ENCODE measurements around the gene KMT2E. TPM values are rescaled to one million over a fixed set of nuclear protein-coding genes. Genes with fewer than 3 reads are reported as not detected.
"Not testable (repeated sequence)": the region's sequence is repeated elsewhere in the genome, so short reads cannot be mapped to it uniquely, and the experiment has no call there.

KMT2E gene
- total and polyA plus RNA-seq, 8 donors = 14.1 to 62.5 (median 32.2) TPM

GRCh38 chr7:105047932-105048331 lies 33.9 kb downstream of the KMT2E start:
- ATAC-seq (no peak), DNase-seq (no peak), FAIRE-seq (no peak)
- 75 to 76% methylated on average over 4 of the region's 4 CpGs for WGBS, 2 donors
- TF ChIP-seq, protein P1, sequence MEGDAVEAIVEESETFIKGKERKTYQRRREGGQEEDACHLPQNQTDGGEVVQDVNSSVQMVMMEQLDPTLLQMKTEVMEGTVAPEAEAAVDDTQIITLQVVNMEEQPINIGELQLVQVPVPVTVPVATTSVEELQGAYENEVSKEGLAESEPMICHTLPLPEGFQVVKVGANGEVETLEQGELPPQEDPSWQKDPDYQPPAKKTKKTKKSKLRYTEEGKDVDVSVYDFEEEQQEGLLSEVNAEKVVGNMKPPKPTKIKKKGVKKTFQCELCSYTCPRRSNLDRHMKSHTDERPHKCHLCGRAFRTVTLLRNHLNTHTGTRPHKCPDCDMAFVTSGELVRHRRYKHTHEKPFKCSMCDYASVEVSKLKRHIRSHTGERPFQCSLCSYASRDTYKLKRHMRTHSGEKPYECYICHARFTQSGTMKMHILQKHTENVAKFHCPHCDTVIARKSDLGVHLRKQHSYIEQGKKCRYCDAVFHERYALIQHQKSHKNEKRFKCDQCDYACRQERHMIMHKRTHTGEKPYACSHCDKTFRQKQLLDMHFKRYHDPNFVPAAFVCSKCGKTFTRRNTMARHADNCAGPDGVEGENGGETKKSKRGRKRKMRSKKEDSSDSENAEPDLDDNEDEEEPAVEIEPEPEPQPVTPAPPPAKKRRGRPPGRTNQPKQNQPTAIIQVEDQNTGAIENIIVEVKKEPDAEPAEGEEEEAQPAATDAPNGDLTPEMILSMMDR (IDR thresholded peaks at IDR 0.05) = no peak
- no peak overlapping the region for H3K27ac ChIP-seq
- no peaks in the 10 kb centered on the region for H3K9me3 ChIP-seq
- no peak overlapping the region for H3K4me3 ChIP-seq
- H3K4me1 ChIP-seq = peaks cover 20 to 37% (median 30%) of the 10 kb centered on the region in 3 donors
- intact Hi-C loops (cut with DNase I) = no loop called here
- H3K36me3 ChIP-seq = peaks cover 0 to 18% (median 0%) of the 10 kb centered on the region in 3 donors
- H3K27me3 ChIP-seq = no peaks in the 10 kb centered on the region

GRCh38 chr7:105050493-105050892 lies 36.5 kb downstream of the KMT2E start:
- intact Hi-C loops (cut with DNase I) = no loop called here

GRCh38 chr7:105050899-105051298 lies 36.9 kb downstream of the KMT2E start:
- FAIRE-seq; H3K9me3 ChIP-seq; H3K4me3 ChIP-seq; ATAC-seq; H3K27me3 ChIP-seq; H3K27ac ChIP-seq; DNase-seq; intact Hi-C loops (cut with DNase I): not testable (repeated sequence)
- H3K36me3 ChIP-seq = peaks cover 0 to 12% (median 0%) of the 10 kb centered on the region in 3 donors
- 92 to 95% methylated on average over 7 of the region's 7 CpGs for WGBS, 2 donors
- H3K4me1 ChIP-seq = peaks cover 20 to 35% (median 33%) of the 10 kb centered on the region in 3 donors

More at GRCh38 chr7:105050493-105050892, 36.5 kb downstream of the KMT2E start:
- TF ChIP-seq, protein P1 (IDR thresholded peaks at IDR 0.05) = no peak
- WGBS, 2 donors = 92 to 96% methylated on average over 1 of the region's 1 CpG
- no peaks in the 10 kb centered on the region for H3K27me3 ChIP-seq
- ATAC-seq (no peak), FAIRE-seq (peak; percentile 9), DNase-seq (no peak)
- peaks cover 20 to 32% (median 30%) of the 10 kb centered on the region in 3 donors for H3K4me1 ChIP-seq
- H3K9me3 ChIP-seq = no peaks in the 10 kb centered on the region
- no peak overlapping the region for H3K27ac ChIP-seq
- peaks cover 0 to 16% (median 0%) of the 10 kb centered on the region in 3 donors for H3K36me3 ChIP-seq
- no peak overlapping the region for H3K4me3 ChIP-seq

DNA sequence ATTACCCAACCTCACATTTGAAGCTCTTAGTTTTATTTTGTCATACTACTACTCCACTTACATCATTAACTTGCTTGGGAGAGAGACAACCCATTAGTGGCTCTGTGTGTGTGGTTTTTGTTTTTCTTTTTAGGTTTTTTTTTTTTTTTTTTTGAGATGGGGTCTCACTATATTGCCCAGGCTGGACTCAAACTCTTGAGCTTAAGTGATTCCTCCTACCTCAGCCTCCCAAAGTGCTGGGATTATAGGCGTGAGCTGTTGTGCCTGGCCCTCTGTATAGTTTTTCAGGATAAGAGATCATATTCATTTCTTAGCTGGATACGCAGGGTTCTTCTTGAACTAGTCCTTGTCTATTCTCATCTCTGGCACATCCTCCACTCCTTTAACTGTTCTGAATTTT lies 41.1 kb downstream of the KMT2E start:
- ATAC-seq = no peak
- Histone ChIP-seq H3K9me3 (no peaks in the 10 kb centered on the region), H3K4me3 (no peak overlapping the region), H3K4me1 (peaks cover 8 to 25% (median 12%) of the 10 kb centered on the region in 3 donors), H3K36me3 (no peaks in the 10 kb centered on the region), H3K27ac (no peak overlapping the region), H3K27me3 (no peaks in the 10 kb centered on the region)
- DNase-seq = no peak
- WGBS, 2 donors = 95 to 96% methylated on average over 2 of the region's 2 CpGs
- FAIRE-seq = no peak
- TF ChIP-seq, protein P1 (IDR thresholded peaks at IDR 0.05) = no peak
- intact Hi-C loops (cut with DNase I) = no loop called here

DNA sequence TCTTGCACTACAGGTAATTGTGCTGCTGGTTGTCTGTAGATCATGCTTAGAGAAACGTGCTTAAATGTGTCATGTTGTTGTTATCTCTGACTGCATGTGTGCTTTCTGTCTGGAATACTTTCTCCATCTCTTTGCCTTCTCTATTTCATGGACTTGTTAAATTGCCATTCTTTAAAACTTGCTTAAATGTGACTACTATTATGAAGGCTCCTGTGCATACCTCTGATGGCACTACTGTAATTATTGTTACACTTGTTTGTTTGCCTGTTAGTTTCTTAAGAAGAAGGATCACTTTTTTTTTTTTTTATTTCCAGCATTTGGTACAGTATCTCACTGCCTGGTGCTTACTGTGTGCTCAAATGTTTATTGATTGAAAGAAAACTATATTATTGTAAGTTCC lies 41.6 kb downstream of the KMT2E start:
- no peaks in the 10 kb centered on the region for H3K36me3 ChIP-seq
- ATAC-seq (peak in 3 of 4 donors; percentile 10 to 26 (median 17)), FAIRE-seq (no peak), DNase-seq (no peak)
- WGBS, 2 donors = 14 to 21% methylated on average over 1 of the region's 1 CpG
- H3K27ac ChIP-seq = no peak overlapping the region
- no peak overlapping the region for H3K4me3 ChIP-seq
- intact Hi-C loops (cut with DNase I) = no loop called here
- H3K4me1 ChIP-seq = peaks cover 8 to 25% (median 12%) of the 10 kb centered on the region in 3 donors
- H3K27me3 ChIP-seq = no peaks in the 10 kb centered on the region
- H3K9me3 ChIP-seq = no peaks in the 10 kb centered on the region
- TF ChIP-seq, protein P1 (IDR thresholded peaks at IDR 0.05) = no peak

All from pancreas (tissue), 10 donors.